Daoy (cell line): ENCODE data around the gene C2orf72. TPM values are rescaled to one million over a fixed set of nuclear protein-coding genes. Genes with fewer than 3 reads are reported as not detected.
A peak's percentile ranks its signal among the peaks of the same experiment; 100 is the strongest.
"Not testable (repeated sequence)": the region's sequence is repeated elsewhere in the genome, so short reads cannot be mapped to it uniquely, and the experiment has no call there.

ENCODE experiments used
- DNase-seq: peaks from one replicate; pipeline ENCODE4 v3.0.0-alpha.2; 2015; ENCODE audit warnings: low read depth
- total RNA-seq: library from RNA; depleted of rRNA; stranded (reverse); fragments of >200 nt; shearing (Covaris generic); gene quantifications from 2 replicates; pipeline ENCODE4 v1.2.3, GENCODE V29; 2014

C2orf72 gene
- total RNA-seq, 1 experiment from 2014 or later = 0.57 TPM

DNA sequence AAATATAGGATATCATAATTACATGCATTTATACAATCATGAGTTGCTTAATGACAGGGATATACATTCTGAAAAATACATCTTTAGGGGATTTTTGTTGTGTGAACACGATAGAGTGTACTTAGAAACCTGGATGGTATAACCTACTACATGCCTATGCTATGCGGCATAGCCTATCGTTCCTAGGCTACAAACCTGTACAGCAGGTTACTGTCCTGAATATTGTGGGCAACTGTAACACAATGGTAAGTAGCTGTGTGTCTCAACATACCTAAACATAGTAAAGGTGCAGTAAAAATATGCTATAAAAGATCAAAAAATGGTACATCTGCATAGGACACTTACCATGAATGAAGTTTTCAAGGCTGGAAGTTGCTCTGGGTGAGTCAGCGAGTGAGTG lies 6.5 kb downstream of the C2orf72 start:
- DNase-seq = no peak

- DNase-seq = no peak
These were observed 9.6 kb downstream of the C2orf72 start for GRCh38 chr2:231046916-231047273.

- DNase-seq = no peak
These were observed 10.1 kb downstream of the C2orf72 start for GRCh38 chr2:231047274-231047922.

- no peak for DNase-seq
These were observed 10.9 kb downstream of the C2orf72 start for GRCh38 chr2:231047923-231048915.

GRCh38 chr2:231049286-231050017 lies 12.1 kb downstream of the C2orf72 start:
- DNase-seq = no peak

GRCh38 chr2:231050018-231050901 lies 12.9 kb downstream of the C2orf72 start:
- no peak for DNase-seq

- no peak for DNase-seq
These were observed 13.8 kb downstream of the C2orf72 start for GRCh38 chr2:231051116-231051515.

DNA sequence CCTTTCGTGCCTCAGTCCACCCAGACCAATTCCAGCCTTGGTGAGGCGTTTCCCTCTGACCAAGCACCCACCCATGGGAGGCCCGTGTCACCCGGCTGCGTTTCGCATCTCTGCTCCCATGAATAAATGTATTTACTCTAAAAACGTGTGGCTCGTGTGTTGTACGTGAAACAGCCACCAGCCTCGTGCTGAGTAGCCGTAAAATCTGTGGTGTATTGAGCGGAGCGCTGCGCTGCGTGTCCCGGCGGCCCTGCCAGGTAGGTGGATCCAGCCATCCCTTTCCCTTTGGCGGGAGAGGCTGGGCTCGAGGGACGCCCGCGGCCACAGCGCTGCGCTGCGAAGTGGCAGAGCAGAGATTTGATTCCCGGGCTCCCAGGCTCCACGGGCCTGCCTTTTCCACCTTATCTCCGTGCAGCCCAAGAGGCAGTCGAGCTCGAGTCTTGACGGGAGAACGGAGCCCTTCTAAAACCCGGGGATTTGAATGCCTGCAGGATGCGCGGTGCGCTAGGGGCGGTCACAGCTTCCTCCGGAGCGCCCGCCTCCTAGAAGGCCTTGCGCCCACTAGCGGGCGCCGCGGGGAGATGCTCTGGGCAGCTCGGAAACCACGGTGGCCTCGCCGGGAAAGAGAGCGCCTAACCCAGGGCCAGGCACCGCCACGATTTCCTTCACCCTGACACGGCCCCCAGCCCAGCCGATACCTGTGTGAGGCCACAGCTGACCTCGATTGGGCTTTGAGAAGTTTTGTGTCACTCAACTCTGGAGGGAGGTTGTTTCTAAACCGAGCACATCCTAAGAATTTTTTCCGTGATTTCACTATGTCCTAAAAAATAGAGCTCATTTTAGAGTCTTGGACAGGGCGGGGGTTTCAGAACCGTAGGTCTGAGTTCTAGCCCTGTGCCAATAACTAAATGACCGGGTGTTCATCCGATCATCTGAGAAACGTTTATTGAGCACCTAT lies 15.4 kb downstream of the C2orf72 start:
- DNase-seq = peak; percentile 89

- no peak for DNase-seq
These were observed 16.5 kb downstream of the C2orf72 start for GRCh38 chr2:231053846-231054245.

DNA sequence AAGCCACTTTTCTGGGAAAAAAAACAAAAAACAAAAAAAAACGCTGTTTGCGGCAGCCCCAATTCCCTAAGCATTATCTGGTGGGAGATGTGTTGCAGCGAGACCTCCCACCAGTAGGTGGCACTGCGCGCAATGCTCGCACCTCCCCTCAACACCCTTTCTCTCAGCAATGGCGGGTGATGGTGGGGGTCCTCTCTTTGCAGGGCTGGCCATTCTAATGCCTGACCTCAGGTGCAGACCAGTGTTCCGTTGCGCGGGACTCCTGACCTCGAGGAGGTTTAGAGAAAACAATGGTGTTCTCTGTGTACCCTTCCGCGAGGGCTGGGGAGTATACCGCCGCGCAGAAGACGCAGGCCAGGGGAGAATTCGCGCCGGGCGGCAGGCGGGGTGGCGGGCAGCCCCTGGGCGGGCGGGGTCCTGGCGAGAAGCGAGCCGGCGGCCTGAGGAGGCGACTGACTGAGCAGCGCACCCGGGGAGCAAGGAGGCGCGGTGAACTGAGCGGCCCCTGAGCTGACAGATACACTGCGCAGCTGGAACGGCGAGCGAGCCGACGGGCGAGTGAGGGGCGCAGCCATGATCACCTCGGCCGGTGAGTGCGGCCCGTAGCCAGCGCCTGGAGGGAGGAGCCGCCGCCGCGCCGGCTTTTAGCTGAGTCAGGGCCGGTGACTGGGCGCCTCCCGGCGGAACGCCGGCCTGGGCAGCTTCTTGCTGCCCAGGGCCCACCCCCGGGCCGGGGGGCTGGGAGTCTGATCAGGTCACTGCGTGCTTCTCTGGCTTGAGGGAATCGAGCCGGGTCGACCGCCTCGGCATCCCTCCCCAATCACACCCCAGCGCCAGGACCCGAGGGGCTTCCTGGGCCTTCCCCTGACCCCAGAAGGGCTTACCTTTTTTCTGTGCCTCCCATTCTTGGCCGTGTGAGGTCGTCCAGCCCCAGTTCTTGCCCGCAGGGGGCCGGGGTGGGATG lies 19.4 kb downstream of the C2orf72 start, which contains the start of gene PSMD1:
Gene PSMD1, plus strand, starts transcription at position 415 of the 964 bp plus-strand sequence. Its CDS starts 159 bp downstream, at position 574.
- DNase-seq = peak; percentile 94

DNA sequence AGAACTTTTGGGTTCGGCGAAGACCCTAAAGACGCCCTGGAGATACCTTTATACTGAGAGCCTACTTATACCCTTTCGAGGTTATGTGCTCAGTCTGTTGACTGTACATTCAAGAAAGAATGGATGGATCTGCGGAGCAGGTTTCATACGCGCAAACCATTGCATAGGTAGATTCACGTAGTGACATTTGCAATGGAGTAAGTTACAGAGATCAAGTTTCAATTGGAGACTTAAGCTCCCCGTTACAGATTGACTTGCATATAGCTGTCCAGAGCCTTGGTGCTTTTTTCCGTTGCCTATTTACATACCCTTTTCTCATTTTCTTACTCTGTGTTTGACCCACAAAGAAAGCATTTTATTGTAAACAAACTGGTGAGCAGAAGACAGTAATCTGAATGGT lies 20.3 kb downstream of the C2orf72 start:
- DNase-seq = no peak

DNA sequence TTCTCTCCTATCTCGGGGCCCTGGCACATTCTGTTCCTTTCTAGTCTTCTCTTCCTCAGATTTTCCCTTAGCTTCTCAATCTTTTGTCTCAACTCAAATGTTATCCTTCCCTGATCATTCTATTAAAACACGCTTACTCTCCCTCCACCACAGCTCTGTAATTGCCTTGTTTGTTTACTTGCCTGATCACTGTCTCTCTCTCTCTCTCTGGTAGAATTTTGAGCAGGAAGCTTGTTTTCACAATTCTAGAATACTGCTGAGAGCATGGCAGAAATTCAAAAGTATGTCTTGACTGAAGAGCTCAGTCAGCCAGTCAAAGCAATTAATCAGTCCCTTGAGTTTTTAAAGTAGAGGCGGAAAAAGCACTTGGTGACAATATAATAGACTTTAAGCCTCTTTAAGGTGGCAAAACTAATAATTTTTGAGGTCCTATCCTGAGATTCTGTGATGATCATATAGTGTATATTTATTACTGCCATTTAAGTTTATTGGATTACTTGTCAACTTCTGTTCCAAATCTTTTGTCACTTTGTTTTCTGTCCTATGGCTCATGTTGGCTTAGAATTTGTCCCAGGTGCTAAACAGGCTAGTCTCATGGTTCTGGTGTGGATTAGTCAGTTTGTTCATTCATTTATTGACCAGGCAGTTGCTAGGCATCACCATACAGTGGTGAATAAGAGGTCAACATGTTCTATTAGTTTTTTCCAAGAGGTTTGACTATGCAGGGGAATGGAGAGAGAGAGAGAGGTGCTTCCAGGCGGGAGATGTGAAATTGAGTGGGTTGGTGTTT lies 21.6 kb downstream of the C2orf72 start:
- no peak for DNase-seq

GRCh38 chr2:231059756-231060155 lies 22.4 kb downstream of the C2orf72 start:
- no peak for DNase-seq

- no peak for DNase-seq
These were observed 25.5 kb downstream of the C2orf72 start for GRCh38 chr2:231062776-231063175.

DNA sequence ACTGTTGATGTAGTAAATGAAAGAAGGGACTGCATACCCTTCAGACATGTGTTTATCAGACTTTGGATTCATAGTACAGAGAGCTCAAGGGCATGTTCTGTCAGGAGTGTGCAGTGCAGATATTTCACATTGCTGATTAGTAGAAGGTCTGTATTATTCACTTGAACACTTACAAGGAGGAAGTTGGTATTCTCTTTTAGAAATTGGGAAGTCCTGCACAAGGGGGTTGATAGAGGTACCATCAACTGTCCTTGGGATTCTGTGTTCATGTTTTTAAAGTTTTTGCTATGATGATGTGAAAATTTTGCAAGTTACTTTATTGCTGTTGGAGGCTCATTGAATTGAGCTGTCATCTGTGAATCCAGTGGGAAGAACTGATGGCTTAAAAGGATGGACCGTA lies 26.0 kb downstream of the C2orf72 start:
- no peak for DNase-seq

GRCh38 chr2:231065966-231066365 lies 28.6 kb downstream of the C2orf72 start:
- no peak for DNase-seq

DNA sequence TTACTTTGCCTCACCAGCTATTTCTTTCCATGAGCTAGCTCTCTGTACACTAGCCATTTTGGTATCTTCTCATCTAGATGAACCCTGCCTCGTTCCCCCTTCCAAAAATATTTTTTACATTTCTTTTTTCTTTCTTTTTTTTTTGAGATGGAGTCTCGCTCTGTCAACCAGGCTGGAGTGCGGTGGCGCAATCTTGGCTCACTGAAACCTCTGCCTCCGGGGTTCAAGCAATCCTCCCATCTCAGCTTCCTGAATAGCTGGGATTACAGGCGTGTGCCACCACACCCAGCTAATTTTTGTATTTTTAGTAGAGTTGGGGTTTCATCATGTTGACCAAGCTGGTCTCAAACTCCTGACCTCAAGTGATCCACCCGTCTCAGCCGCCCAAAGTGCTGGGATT lies 30.2 kb downstream of the C2orf72 start:
- not testable (repeated sequence) for DNase-seq
